H9 (cell line): ENCODE measurements around the gene SRPK2. TPM values are rescaled to one million over a fixed set of nuclear protein-coding genes. Genes with fewer than 3 reads are reported as not detected.

ENCODE experiments used
- DNase-seq: peaks from one replicate; pipeline ENCODE4 v3.0.0-alpha.2; 2017
- H2AFZ ChIP-seq: one replicate; pipeline ENCODE4 v1.6.1; 2013; ENCODE audit warnings: mild to moderate bottlenecking, low read length, control low read depth, moderate library complexity
- H2AK5ac ChIP-seq: 2 replicates; pipeline ENCODE4 v1.6.1; 2013; ENCODE audit warnings: low read length, control low read depth, mixed read lengths; ENCODE audit not compliant: insufficient read length
- H2BK120ac ChIP-seq: one replicate; pipeline ENCODE4 v1.6.1; 2013; ENCODE audit warnings: low read depth, mild to moderate bottlenecking, low read length, control low read depth, inconsistent platforms; ENCODE audit not compliant: poor library complexity, severe bottlenecking
- H2BK12ac ChIP-seq: 2 replicates; pipeline ENCODE4 v1.6.1; 2013; ENCODE audit warnings: low read length, control low read depth, mixed read lengths, low read depth; ENCODE audit not compliant: insufficient read length
- H2BK15ac ChIP-seq: 2 replicates; pipeline ENCODE4 v1.6.1; 2013; ENCODE audit warnings: low read depth, low read length, control low read depth
- H2BK20ac ChIP-seq: one replicate; pipeline ENCODE4 v1.6.1; 2013; ENCODE audit warnings: low read depth, mild to moderate bottlenecking, low read length, control low read depth, inconsistent platforms; ENCODE audit not compliant: poor library complexity, severe bottlenecking
- H2BK5ac ChIP-seq: 2 replicates; pipeline ENCODE4 v1.6.1; 2013; ENCODE audit warnings: low read length, control low read depth, mixed read lengths; ENCODE audit not compliant: insufficient read length
- H3K14ac ChIP-seq: 2 replicates; pipeline ENCODE4 v1.6.1; 2013; ENCODE audit warnings: low read length, control low read depth; ENCODE audit not compliant: insufficient read depth
- H3K18ac ChIP-seq: 2 replicates; pipeline ENCODE4 v1.6.1; 2013; ENCODE audit warnings: low read depth, mild to moderate bottlenecking, mixed read lengths, low read length, control low read depth; ENCODE audit not compliant: insufficient read length
- H3K23ac ChIP-seq: 2 replicates; pipeline ENCODE4 v1.6.1; 2013; ENCODE audit warnings: low read length, control low read depth, mixed read lengths, low read depth; ENCODE audit not compliant: insufficient read length
- H3K23me2 ChIP-seq: 2 replicates; pipeline ENCODE4 v1.6.1; 2013; ENCODE audit warnings: low read depth, mild to moderate bottlenecking, mixed read lengths, low read length, control low read depth; ENCODE audit not compliant: insufficient read length, poor library complexity, severe bottlenecking
- H3K27ac ChIP-seq: 2 replicates; pipeline ENCODE4 v1.5.1; 2013; ENCODE audit warnings: low read length, control low read depth, mixed read lengths, low read depth; ENCODE audit not compliant: insufficient read length
- H3K27me3 ChIP-seq: 2 replicates; pipeline ENCODE4 v1.6.1; 2013; ENCODE audit warnings: low read length, control low read depth, inconsistent platforms; ENCODE audit not compliant: insufficient read depth
- H3K4ac ChIP-seq: 2 replicates; pipeline ENCODE4 v1.6.1; 2013; ENCODE audit warnings: low read depth, mild to moderate bottlenecking, control low read depth, inconsistent platforms, low read length, moderate library complexity
- H3K4me1 ChIP-seq: 2 replicates; pipeline ENCODE4 v1.6.1; 2013; ENCODE audit warnings: low read length, control low read depth, inconsistent platforms; ENCODE audit not compliant: insufficient read depth
- H3K4me2 ChIP-seq: 2 replicates; pipeline ENCODE4 v1.6.1; 2013; ENCODE audit warnings: low read length, control low read depth, mixed read lengths; ENCODE audit not compliant: insufficient read length, insufficient read depth
- H3K56ac ChIP-seq: 2 replicates; pipeline ENCODE4 v1.6.1; 2013; ENCODE audit warnings: low read depth, mild to moderate bottlenecking, mixed read lengths, low read length, control low read depth; ENCODE audit not compliant: insufficient read length
- H3K79me1 ChIP-seq: 2 replicates; pipeline ENCODE4 v1.6.1; 2013; ENCODE audit warnings: low read depth, mild to moderate bottlenecking, moderate library complexity, low read length, control low read depth, inconsistent platforms; ENCODE audit not compliant: insufficient read depth, poor library complexity, severe bottlenecking
- H3K79me2 ChIP-seq: 2 replicates; pipeline ENCODE4 v1.6.1; 2013; ENCODE audit warnings: low read length, control low read depth, inconsistent platforms; ENCODE audit not compliant: insufficient read depth
- H3K9ac ChIP-seq: 2 replicates; pipeline ENCODE4 v1.6.1; 2013; ENCODE audit warnings: low read length, control low read depth, mixed read lengths; ENCODE audit not compliant: insufficient read length; ENCODE audit errors: extremely low read depth
- H3K9me3 ChIP-seq: one replicate; pipeline ENCODE4 v1.6.1; 2013; ENCODE audit warnings: low read depth, low read length, inconsistent platforms; ENCODE audit not compliant: control insufficient read depth
- H3T11ph ChIP-seq: one replicate; pipeline ENCODE4 v1.6.1; 2013; ENCODE audit warnings: mild to moderate bottlenecking, low read length, control low read depth, inconsistent platforms
- H4K20me1 ChIP-seq: one replicate; pipeline ENCODE4 v1.6.1; 2013; ENCODE audit not compliant: control insufficient read depth, insufficient read length, insufficient read depth
- H4K5ac ChIP-seq: 2 replicates; pipeline ENCODE4 v1.6.1; 2013; ENCODE audit warnings: low read depth, mild to moderate bottlenecking, mixed read lengths, low read length, control low read depth; ENCODE audit not compliant: insufficient read length
- H4K8ac ChIP-seq: replicated peaks from 2 replicates; pipeline ENCODE4 v1.6.1; 2013; ENCODE audit warnings: low read length, control low read depth, mixed read lengths, low read depth; ENCODE audit not compliant: insufficient read length
- H4K91ac ChIP-seq: 2 replicates; pipeline ENCODE4 v1.6.1; 2013; ENCODE audit warnings: low read depth, mild to moderate bottlenecking, moderate library complexity, mixed read lengths, low read length, control low read depth; ENCODE audit not compliant: insufficient read length
- H3K27ac Mint-ChIP-seq, 3 experiments: 2 replicates in 2 of 3; 3 replicates in 1 of 3; pipeline ENCODE4 v1.8.0; 2020 to 2021; ENCODE audit warnings: mixed read lengths in 3 of 3, mild to moderate bottlenecking in 1 of 3, moderate library complexity in 1 of 3
- H3K27me3 Mint-ChIP-seq: 2 replicates; pipeline ENCODE4 v1.8.0; 2021; ENCODE audit warnings: low read depth, mild to moderate bottlenecking, moderate library complexity, mixed read lengths
- H3K36me3 Mint-ChIP-seq, 3 experiments: 2 replicates in 2 of 3; 3 replicates in 1 of 3; pipeline ENCODE4 v1.8.0; 2020 to 2021; ENCODE audit warnings: low read depth in 3 of 3, mixed read lengths in 3 of 3; ENCODE audit not compliant: insufficient read depth in 1 of 3
- H3K4me1 Mint-ChIP-seq, 2 experiments: 2 replicates each; pipeline ENCODE4 v1.8.0; 2020; ENCODE audit warnings: mixed read lengths in 2 of 2
- H3K4me3 Mint-ChIP-seq, 2 experiments: 2 replicates in 1 of 2; 3 replicates in 1 of 2; pipeline ENCODE4 v1.8.0; 2020 to 2021; ENCODE audit warnings: mild to moderate bottlenecking in 2 of 2, mixed read lengths in 2 of 2, moderate library complexity in 1 of 2
- H3K9me3 Mint-ChIP-seq, 2 experiments: 2 replicates in 1 of 2; 3 replicates in 1 of 2; pipeline ENCODE4 v1.8.0; 2020; ENCODE audit warnings: mild to moderate bottlenecking in 2 of 2, mixed read lengths in 2 of 2, moderate library complexity in 1 of 2
- CTCF ChIP-seq: fragments of 200-600 bp; sonication (generic); conservative IDR thresholded peaks from 3 replicates; pipeline ENCODE4 v1.8.0; 2021; ENCODE audit warnings: antibody characterized with exemption, mild to moderate bottlenecking
- WGBS: extraction: QIAGEN DNeasy Blood & Tissue Kit; methylation state at CpG from one replicate; pipeline ENCODE4 v1.1.7; 2013; ENCODE audit warnings: missing lambda C conversion rate, low lambda C conversion rate, mixed read lengths; ENCODE audit not compliant: insufficient read length; ENCODE audit errors: extremely low coverage; 5-methylcytosine and 5-hydroxymethylcytosine counted together
- total RNA-seq: library from RNA; stranded (reverse); gene quantifications from 2 replicates; pipeline ENCODE4 v1.2.1, GENCODE V29; 2021

Gene SRPK2
- total RNA-seq, 1 experiment from 2014 or later: 41.1 TPM

- no peak overlapping the region for H2BK20ac ChIP-seq
- H3K18ac ChIP-seq: no peak overlapping the region
- no peak overlapping the region for H2BK15ac ChIP-seq
- H2AK5ac ChIP-seq: no peak overlapping the region
- Mint-ChIP-seq H3K9me3 (no peaks in the 10 kb centered on the region), H3K36me3 (no peaks in the 10 kb centered on the region), H3K4me1 (peaks cover 27 to 28% of the 10 kb centered on the region in 2 experiments), H3K27ac (peak overlapping the region in 1 of 3 experiments; percentile 66; a peak in 1 of 7 replicates), H3K4me3 (no peak overlapping the region), H3K27me3 (no peaks in the 10 kb centered on the region)
- no peaks in the 10 kb centered on the region for H3K9me3 ChIP-seq
- no peak for DNase-seq
- no peak overlapping the region for H4K5ac ChIP-seq
- H2BK5ac ChIP-seq: no peak overlapping the region
- H3K4me2 ChIP-seq: no peak overlapping the region
- H2BK12ac ChIP-seq: no peak overlapping the region
- WGBS: no CpG with 5 or more reads among the region's 2 CpGs
- H3K9ac ChIP-seq: no peak overlapping the region
- H3K79me2 ChIP-seq: peaks cover 8% of the 10 kb centered on the region; the same call in 1 of the 2 replicates
- no peak for TF ChIP-seq CTCF
- no peaks in the 10 kb centered on the region for H4K20me1 ChIP-seq
- no peak overlapping the region for H2AFZ ChIP-seq
- no peaks in the 10 kb centered on the region for H3K27me3 ChIP-seq
- H3K56ac ChIP-seq: no peak overlapping the region
- no peak overlapping the region for H3T11ph ChIP-seq
- no peak overlapping the region for H3K4ac ChIP-seq
- H3K27ac ChIP-seq: no peak overlapping the region
- no peak overlapping the region for H2BK120ac ChIP-seq
- no peaks in the 10 kb centered on the region for H3K23me2 ChIP-seq
- H3K79me1 ChIP-seq: peaks cover 15% of the 10 kb centered on the region
- H3K4me1 ChIP-seq: peaks cover 3% of the 10 kb centered on the region
- no peak overlapping the region for H4K8ac ChIP-seq
- no peak overlapping the region for H4K91ac ChIP-seq
- no peak overlapping the region for H3K23ac ChIP-seq
- H3K14ac ChIP-seq: no peak overlapping the region
Measured at GRCh38 chr7:105346138-105346537, 42.6 kb downstream of the SRPK2 start.
